GM13977 (cell line): ENCODE measurements around the gene PRDM16.

Experiments
- DNase-seq: peaks from one replicate; pipeline ENCODE4 v3.0.0; 2012; ENCODE audit warnings: low spot score
- CTCF ChIP-seq: IDR thresholded peaks from 2 replicates; pipeline ENCODE4 v1.5.1; 2012; ENCODE audit warnings: mild to moderate bottlenecking, control low read depth; ENCODE audit not compliant: insufficient read depth; ENCODE audit errors: extremely low read depth, missing control alignments
- in situ Hi-C: fragments of 300-500 bp; cut with MboI; formaldehyde crosslinking; loops from one replicate; pipeline ENCODE4 v1.12.0; 2022; ENCODE audit warnings: low sequenced_read_pairs, low pct_unique_long_range_greater_than_20kb, mixed read lengths, inconsistent platforms; ENCODE audit not compliant: unreplicated experiment

PRDM16 gene

GRCh38 chr1:3481836-3482375, 412.9 kb downstream of the PRDM16 start:
- TF ChIP-seq CTCF = no peak
- no peak for DNase-seq
- in situ Hi-C loops = no loop called here

GRCh38 chr1:3482378-3482849, 413.4 kb downstream of the PRDM16 start:
- no peak for TF ChIP-seq CTCF
- in situ Hi-C loops = no loop called here
- no peak for DNase-seq

GRCh38 chr1:3483380-3483779, 414.4 kb downstream of the PRDM16 start:
- TF ChIP-seq CTCF = no peak
- in situ Hi-C loops = no loop called here
- no peak for DNase-seq

- peak; percentile 83 for DNase-seq
- TF ChIP-seq CTCF = peak; percentile 88
- in situ Hi-C loops = no loop called here
These were observed 414.9 kb downstream of the PRDM16 start for GRCh38 chr1:3483801-3484444.

GRCh38 chr1:3485016-3485415, 416.0 kb downstream of the PRDM16 start:
- in situ Hi-C loops = no loop called here
- no peak for TF ChIP-seq CTCF
- no peak for DNase-seq
